IMR-90 (cell line): ENCODE data around the gene MPPED2. TPM values are rescaled to one million over a fixed set of nuclear protein-coding genes. Genes with fewer than 3 reads are reported as not detected.

Experiments
- ATAC-seq: fragments of 200-7000 bp; cut with Tn5 transposase; 2 replicates; pipeline ENCODE4 v1.9.1; 2020; ENCODE audit warnings: low read depth, mild to moderate bottlenecking, moderate library complexity
- BruUV-seq: library from RNA; stranded (reverse); fragments of 400-500 nt; replicated peaks from 2 replicates; lab custom pipeline; 2021; lab: Mats Ljungman, UMichigan
- CTCF ChIA-PET: fragments of 300-600 bp; formaldehyde crosslinking; extraction: SDS; loops from one replicate; lab custom pipeline; 2021; ENCODE audit warnings: antibody characterized with exemption; lab: Yijun Ruan, JAX
- POLR2A ChIA-PET: fragments of 300-600 bp; sonication (Branson Sonifier 250); formaldehyde crosslinking; loops from one replicate; lab custom pipeline; 2022; ENCODE audit warnings: antibody characterized with exemption; ENCODE audit not compliant: unreplicated experiment; lab: Charles Lee
- DNase-seq: peaks from one replicate; pipeline ENCODE4 v3.0.0; 2013
- H2AFZ ChIP-seq: replicated peaks from 2 replicates; pipeline ENCODE3; 2013; ENCODE audit warnings: low read length, mild to moderate bottlenecking; ENCODE audit not compliant: poor library complexity
- H2AK5ac ChIP-seq: 2 replicates; pipeline ENCODE4 v1.6.1; 2013; ENCODE audit warnings: low read depth, low read length, inconsistent platforms
- H2AK9ac ChIP-seq: replicated peaks from 2 replicates; pipeline ENCODE3; 2013; ENCODE audit warnings: mild to moderate bottlenecking, low read depth, low read length, moderate library complexity; ENCODE audit not compliant: poor library complexity
- H2BK120ac ChIP-seq: 2 replicates; pipeline ENCODE4 v1.6.1; 2013; ENCODE audit warnings: low read depth, low read length, inconsistent platforms
- H2BK15ac ChIP-seq: 3 replicates; pipeline ENCODE4 v1.6.1; 2013; ENCODE audit warnings: low read depth, low read length, inconsistent platforms
- H2BK20ac ChIP-seq: 2 replicates; pipeline ENCODE4 v1.6.1; 2013; ENCODE audit warnings: low read depth, mild to moderate bottlenecking, inconsistent platforms, low read length, moderate library complexity
- H2BK5ac ChIP-seq: 2 replicates; pipeline ENCODE4 v1.6.1; 2013; ENCODE audit warnings: mild to moderate bottlenecking, low read depth, low read length, inconsistent platforms; ENCODE audit not compliant: poor library complexity, severe bottlenecking
- H3K14ac ChIP-seq: replicated peaks from 2 replicates; pipeline ENCODE4 v1.6.1; 2013; ENCODE audit warnings: low read depth, low read length, inconsistent platforms
- H3K18ac ChIP-seq: 2 replicates; pipeline ENCODE4 v1.6.1; 2013; ENCODE audit warnings: low read depth, low read length, control low read depth
- H3K23ac ChIP-seq: 2 replicates; pipeline ENCODE4 v1.6.1; 2013; ENCODE audit warnings: low read depth, low read length, inconsistent platforms
- H3K27ac ChIP-seq: 2 replicates; pipeline ENCODE4 v1.5.1; 2013; ENCODE audit warnings: mild to moderate bottlenecking, control low read depth, low read length; ENCODE audit not compliant: insufficient read depth
- H3K27me3 ChIP-seq: 2 replicates; pipeline ENCODE4 v1.6.1; 2013; ENCODE audit warnings: low read length; ENCODE audit not compliant: control insufficient read depth, insufficient read depth
- H3K36me3 ChIP-seq: 2 replicates; pipeline ENCODE4 v1.6.1; 2013; ENCODE audit warnings: low read length, mixed read lengths; ENCODE audit not compliant: control insufficient read depth, insufficient read depth
- H3K4ac ChIP-seq: 2 replicates; pipeline ENCODE4 v1.6.1; 2013; ENCODE audit warnings: low read depth, low read length, inconsistent platforms
- H3K4me1 ChIP-seq: 2 replicates; pipeline ENCODE4 v1.6.1; 2013; ENCODE audit warnings: low read length, mixed read lengths; ENCODE audit not compliant: control insufficient read depth, insufficient read depth
- H3K4me2 ChIP-seq: 2 replicates; pipeline ENCODE4 v1.6.1; 2013; ENCODE audit warnings: low read depth, mild to moderate bottlenecking, control low read depth, low read length, moderate library complexity
- H3K4me3 ChIP-seq: 2 replicates; pipeline ENCODE4 v1.5.1; 2013; ENCODE audit warnings: low read depth, mild to moderate bottlenecking, control low read depth, low read length, moderate library complexity; ENCODE audit not compliant: insufficient read depth
- H3K56ac ChIP-seq: 2 replicates; pipeline ENCODE4 v1.6.1; 2013; ENCODE audit warnings: low read length, inconsistent platforms; ENCODE audit not compliant: insufficient read depth; ENCODE audit errors: extremely low read depth
- H3K79me1 ChIP-seq, 2 experiments: 2 replicates each; pipeline ENCODE4 v1.6.1; 2013; ENCODE audit warnings: low read length in 2 of 2, inconsistent platforms in 1 of 2, low read depth in 1 of 2
- H3K9ac ChIP-seq: 2 replicates; pipeline ENCODE4 v1.6.1; 2013; ENCODE audit warnings: low read depth, low read length, control low read depth
- H3K9me1 ChIP-seq: 2 replicates; pipeline ENCODE4 v1.6.1; 2013; ENCODE audit warnings: low read length, inconsistent platforms; ENCODE audit not compliant: insufficient read depth
- H3K9me3 ChIP-seq: 2 replicates; pipeline ENCODE4 v1.6.1; 2013; ENCODE audit warnings: low read length; ENCODE audit not compliant: control insufficient read depth, insufficient read depth
- H4K20me1 ChIP-seq: 2 replicates; pipeline ENCODE4 v1.6.1; 2013; ENCODE audit warnings: low read length, inconsistent platforms; ENCODE audit not compliant: insufficient read depth
- H4K5ac ChIP-seq: 2 replicates; pipeline ENCODE4 v1.6.1; 2013; ENCODE audit warnings: mild to moderate bottlenecking, low read depth, low read length, control low read depth
- H4K8ac ChIP-seq, 2 experiments: 2 replicates each; pipeline ENCODE4 v1.6.1; 2013; ENCODE audit warnings: low read depth in 2 of 2, low read length in 2 of 2, control low read depth in 1 of 2, inconsistent platforms in 1 of 2
- H4K91ac ChIP-seq: 2 replicates; pipeline ENCODE4 v1.6.1; 2013; ENCODE audit warnings: low read depth, low read length, inconsistent platforms; ENCODE audit not compliant: insufficient read depth
- CEBPB ChIP-seq: IDR thresholded peaks from 2 replicates; pipeline ENCODE4 v1.6.1; 2012; ENCODE audit warnings: low read depth, low read length, improper control_type of control experiment
- CHD1 ChIP-seq: IDR thresholded peaks from 2 replicates; pipeline ENCODE4 v1.6.1; 2012; ENCODE audit warnings: low read depth, low read length, improper control_type of control experiment
- CTCF ChIP-seq: conservative IDR thresholded peaks from 2 replicates; pipeline ENCODE4 v1.5.1; 2012; ENCODE audit warnings: mild to moderate bottlenecking, low read depth, low read length, improper control_type of control experiment
- FOS ChIP-seq: fragments of 150-350 bp; IDR thresholded peaks from 2 replicates; pipeline ENCODE4 v1.6.1; 2016; ENCODE audit warnings: low read depth, low read length
- MAFK ChIP-seq: IDR thresholded peaks from 2 replicates; pipeline ENCODE4 v1.6.1; 2012; ENCODE audit warnings: low read depth, low read length, improper control_type of control experiment
- MAZ ChIP-seq: IDR thresholded peaks from 2 replicates; pipeline ENCODE4 v1.6.1; 2012; ENCODE audit warnings: low read depth, mild to moderate bottlenecking, low read length, improper control_type of control experiment, moderate library complexity, borderline replicate concordance
- MXI1 ChIP-seq: IDR thresholded peaks from 2 replicates; pipeline ENCODE4 v1.6.1; 2012; ENCODE audit warnings: low read depth, mild to moderate bottlenecking, low read length, moderate library complexity, borderline replicate concordance
- NFE2L2 ChIP-seq: fragments of 150-350 bp; IDR thresholded peaks from 2 replicates; pipeline ENCODE4 v1.6.1; 2016; ENCODE audit warnings: low read depth, mild to moderate bottlenecking, low read length
- POLR2A ChIP-seq: IDR thresholded peaks from 2 replicates; pipeline ENCODE4 v1.6.1; 2012; ENCODE audit warnings: mild to moderate bottlenecking, low read depth, low read length
- RAD21 ChIP-seq: IDR thresholded peaks from 2 replicates; pipeline ENCODE4 v1.6.1; 2012; ENCODE audit warnings: low read length, improper control_type of control experiment
- RCOR1 ChIP-seq: IDR thresholded peaks from 2 replicates; pipeline ENCODE4 v1.6.1; 2012; ENCODE audit warnings: mild to moderate bottlenecking, low read length, improper control_type of control experiment; ENCODE audit not compliant: insufficient replicate concordance
- RFX5 ChIP-seq: IDR thresholded peaks from 2 replicates; pipeline ENCODE4 v1.8.0; 2012; ENCODE audit warnings: low read depth, mild to moderate bottlenecking, low read length, moderate library complexity
- SMC3 ChIP-seq: fragments of 150-350 bp; IDR thresholded peaks from 2 replicates; pipeline ENCODE4 v1.6.1; 2016; ENCODE audit warnings: low read depth, mild to moderate bottlenecking, antibody characterized with exemption, low read length, moderate library complexity
- USF2 ChIP-seq: fragments of 150-350 bp; IDR thresholded peaks from 2 replicates; pipeline ENCODE4 v1.6.1; 2017; ENCODE audit warnings: mild to moderate bottlenecking, antibody characterized with exemption, low read length, low read depth
- WGBS, 2 experiments: methylation state at CpG; one replicate each; pipeline versions ENCODE4 v1.1.5 to v1.1.7; 2013; ENCODE audit warnings: missing lambda C conversion rate in 2 of 2; ENCODE audit not compliant: insufficient read length in 1 of 2; ENCODE audit errors: extremely low coverage in 2 of 2; 5-methylcytosine and 5-hydroxymethylcytosine counted together
- dilution Hi-C: fragments of 300-500 bp; cut with HindIII; formaldehyde crosslinking; loops from one replicate; pipeline ENCODE4 v1.14.3; 2018; ENCODE audit warnings: low sequenced_read_pairs; ENCODE audit not compliant: unreplicated experiment
- in situ Hi-C: fragments of 300-500 bp; cut with MboI; formaldehyde crosslinking; loops from 3 replicates; pipeline ENCODE4 v1.14.3; 2019; ENCODE audit warnings: low sequenced_read_pairs, inconsistent platforms, mixed read lengths
- intact Hi-C: fragments of 100-400 bp; cut with micrococcal nuclease; formaldehyde crosslinking; loops from 2 replicates; pipeline ENCODE4 v1.10.0; 2022
- polyA plus RNA-seq, 3 experiments: library from polyadenylated mRNA; depleted of rRNA; stranded (reverse); fragments of >200 nt; gene quantifications; 2 replicates each; pipeline ENCODE4 v1.2.3, GENCODE V29; 2012; ENCODE audit warnings: low replicate concordance in 1 of 3
- total RNA-seq: library from RNA; depleted of rRNA; stranded (reverse); fragments of >200 nt; gene quantifications from 2 replicates; pipeline ENCODE4 v1.2.3, GENCODE V29; 2012

MPPED2 gene
- total and polyA plus RNA-seq, 2 of the 4 experiments (the other 2 are of a cell fraction): 0.10 TPM; not detected in 1

GRCh38 chr11:30463266-30463665 is 122.9 kb downstream of the MPPED2 start:
- POLR2A ChIA-PET: no interaction called here
- H4K91ac ChIP-seq: no peak overlapping the region

More at GRCh38 chr11:30463266-30463665, 122.9 kb downstream of the MPPED2 start:
- H3K4ac ChIP-seq: no peak overlapping the region
- no peaks in the 10 kb centered on the region for H3K9me1 ChIP-seq
- CTCF ChIA-PET: no interaction called here
- H2BK15ac ChIP-seq: no peak overlapping the region
- H2BK20ac ChIP-seq: no peak overlapping the region
- no peak for ATAC-seq
- H3K4me3 ChIP-seq: no peak overlapping the region
- no peaks in the 10 kb centered on the region for H3K4me1 ChIP-seq
- no peak overlapping the region for H4K5ac ChIP-seq
- in situ Hi-C loops: no loop called here
- no peak overlapping the region for H2BK120ac ChIP-seq
- H4K20me1 ChIP-seq: no peaks in the 10 kb centered on the region
- no peak overlapping the region for H3K14ac ChIP-seq
- no TSS peak for BruUV-seq
- dilution Hi-C loops: no loop called here
- no peak overlapping the region for H2AFZ ChIP-seq
- H2AK5ac ChIP-seq: no peak overlapping the region
- no peaks in the 10 kb centered on the region for H3K36me3 ChIP-seq
- no peak overlapping the region for H4K8ac ChIP-seq
- TF ChIP-seq RAD21 (no peak), CTCF (no peak), RCOR1 (no peak), RFX5 (no peak), POLR2A (no peak), MXI1 (no peak), NFE2L2 (no peak), CEBPB (no peak), FOS (no peak), MAZ (no peak), MAFK (no peak), USF2 (no peak), SMC3 (no peak), CHD1 (no peak)
- no peak overlapping the region for H2BK5ac ChIP-seq
- H3K56ac ChIP-seq: no peak overlapping the region
- H3K27me3 ChIP-seq: no peaks in the 10 kb centered on the region
- intact Hi-C loops: no loop called here
- DNase-seq: no peak
- no peaks in the 10 kb centered on the region for H3K79me1 ChIP-seq
- H3K18ac ChIP-seq: no peak overlapping the region
- H2AK9ac ChIP-seq: no peak overlapping the region
- no peak overlapping the region for H3K23ac ChIP-seq
- no peak overlapping the region for H3K4me2 ChIP-seq
- no peak overlapping the region for H3K27ac ChIP-seq
- WGBS, 2 experiments: no CpG with 5 or more reads among the region's 2 CpGs
- no peak overlapping the region for H3K9ac ChIP-seq
- H3K9me3 ChIP-seq: no peaks in the 10 kb centered on the region
